Right lobe of liver (tissue), 4 donors: ENCODE results near the gene GALNT2.

Source experiments
- CTCF ChIP-seq, 4 donors: fragments of 200-600 bp in 3 of 4; fragments of 450-650 bp in 1 of 4; IDR thresholded peaks; one replicate each; pipeline versions ENCODE4 v1.5.1 to v1.8.0; 2016 to 2022; ENCODE audit warnings: antibody characterized with exemption in 4 of 4, mild to moderate bottlenecking in 2 of 4
- POLR2A ChIP-seq: fragments of 450-650 bp; IDR thresholded peaks from one replicate; pipeline ENCODE4 v1.6.1; 2017; ENCODE audit warnings: antibody characterized with exemption, mild to moderate bottlenecking
- donor health status: DM: no; HTN: no; CAD: no.
- donor health status: DM: no; HTN: no; CAD: no.
- donor health status: DM: no; HTN: yes; CAD: no.

GRCh38 chr1:230123280-230124185 is 56.5 kb downstream of the GALNT2 start:
- TF ChIP-seq POLR2A (no peak), CTCF (IDR thresholded peaks at IDR 0.05) (no peak)
